ENCODE data around the gene COL27A1.
"Not testable (repeated sequence)": the region's sequence is repeated elsewhere in the genome, so short reads cannot be mapped to it uniquely, and the experiment has no call there.

COL27A1 gene

DNA sequence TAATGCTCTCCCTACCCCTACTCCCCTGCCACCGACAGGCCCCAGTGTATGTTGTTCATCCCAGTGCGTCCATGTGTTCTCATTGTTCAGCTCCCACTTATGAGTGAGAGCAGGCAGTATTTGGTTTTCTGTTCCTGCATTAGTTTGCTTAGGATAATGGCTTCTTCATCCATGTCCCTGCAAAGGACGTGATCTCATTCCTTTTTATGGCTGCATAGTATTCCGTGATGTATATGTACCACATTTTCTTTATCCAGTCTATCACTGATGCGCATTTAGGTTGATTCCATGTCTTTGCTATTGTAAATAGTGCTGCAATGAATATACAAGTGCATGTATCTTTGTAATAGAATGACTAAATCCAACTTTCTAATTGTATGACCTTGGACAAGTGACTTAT, 36.1 kb downstream of the COL27A1 start:
- not testable (repeated sequence) for H3K4me3 ChIP-seq (ENCODE audit: low read depth in 1 of 5, low read length in 5 of 5); H3K36me3 ChIP-seq (ENCODE audit: control insufficient read depth in 5 of 5, insufficient read depth in 5 of 5, low read length in 5 of 5); H3K4me1 ChIP-seq (ENCODE audit: control insufficient read depth in 5 of 5, insufficient read depth in 5 of 5, low read length in 5 of 5); H3K27ac ChIP-seq (ENCODE audit: low read depth, low read length); H3K9ac ChIP-seq (ENCODE audit: low read length in 5 of 5); H3K9me3 ChIP-seq (ENCODE audit: control insufficient read depth in 5 of 5, low read length in 5 of 5); H3K27me3 ChIP-seq (ENCODE audit: control insufficient read depth in 5 of 5, insufficient read depth in 4 of 5, low read length in 5 of 5)

DNA sequence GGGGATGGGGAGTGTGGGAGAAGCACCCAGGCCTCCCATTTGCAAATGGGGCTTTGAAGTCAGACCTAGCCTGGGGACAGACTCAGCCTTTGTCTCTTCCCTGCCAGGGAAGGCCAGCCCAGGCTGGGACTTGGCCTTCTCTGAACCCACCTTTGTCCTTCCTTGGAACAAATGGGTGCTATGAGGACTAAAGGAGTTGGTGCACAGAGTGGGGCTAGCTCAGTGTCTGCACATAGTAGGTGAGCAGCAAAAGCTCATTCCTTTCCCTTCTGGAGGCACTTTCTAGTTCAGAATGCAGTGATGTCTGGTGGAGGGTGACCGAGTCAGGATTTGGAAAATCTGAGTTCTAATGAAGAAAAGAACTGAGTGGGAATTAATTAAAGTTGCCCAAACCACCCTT, 37.2 kb downstream of the COL27A1 start:
- peaks cover 0 to 2% (median 0%) of the 10 kb centered on the region in 5 donors for H3K27me3 ChIP-seq (ENCODE audit: control insufficient read depth in 5 of 5, insufficient read depth in 4 of 5, low read length in 5 of 5)
- no peak overlapping the region for H3K4me3 ChIP-seq (ENCODE audit: low read depth in 1 of 5, low read length in 5 of 5)
- peaks cover 3 to 9% (median 7%) of the 10 kb centered on the region in 5 donors for H3K9me3 ChIP-seq (ENCODE audit: control insufficient read depth in 5 of 5, low read length in 5 of 5)
- H3K4me1 ChIP-seq (ENCODE audit: control insufficient read depth in 5 of 5, insufficient read depth in 5 of 5, low read length in 5 of 5), result no peaks in the 10 kb centered on the region
- no peak overlapping the region for H3K9ac ChIP-seq (ENCODE audit: low read length in 5 of 5)
- no peaks in the 10 kb centered on the region for H3K36me3 ChIP-seq (ENCODE audit: control insufficient read depth in 5 of 5, insufficient read depth in 5 of 5, low read length in 5 of 5)
- H3K27ac ChIP-seq (ENCODE audit: low read depth, low read length), result no peak overlapping the region

DNA sequence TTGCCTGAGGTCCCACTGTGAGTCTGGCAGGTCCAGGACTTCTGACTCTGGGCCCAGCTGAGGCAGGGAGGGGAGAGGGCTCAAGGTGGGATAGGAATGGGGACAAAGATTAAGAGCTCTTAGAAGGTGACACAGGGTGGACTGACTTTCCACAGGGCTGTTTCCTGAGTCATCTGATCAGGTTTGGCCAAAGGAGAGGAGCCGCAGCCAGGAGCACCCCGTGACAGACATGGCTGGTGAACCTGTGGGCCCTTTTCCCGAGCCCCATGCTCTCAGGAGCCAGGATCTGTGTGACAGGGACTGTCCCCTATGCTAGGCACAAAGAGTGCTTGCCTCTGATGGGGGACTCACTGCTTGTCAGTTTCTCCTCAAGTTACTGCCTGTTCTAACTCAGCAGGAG, 37.8 kb downstream of the COL27A1 start:
- H3K36me3 ChIP-seq (ENCODE audit: control insufficient read depth in 5 of 5, insufficient read depth in 5 of 5, low read length in 5 of 5), result no peaks in the 10 kb centered on the region
- peaks cover 3 to 9% (median 7%) of the 10 kb centered on the region in 5 donors for H3K9me3 ChIP-seq (ENCODE audit: control insufficient read depth in 5 of 5, low read length in 5 of 5)
- no peaks in the 10 kb centered on the region for H3K4me1 ChIP-seq (ENCODE audit: control insufficient read depth in 5 of 5, insufficient read depth in 5 of 5, low read length in 5 of 5)
- peaks cover 0 to 2% (median 0%) of the 10 kb centered on the region in 5 donors for H3K27me3 ChIP-seq (ENCODE audit: control insufficient read depth in 5 of 5, insufficient read depth in 4 of 5, low read length in 5 of 5)
- H3K9ac ChIP-seq (ENCODE audit: low read length in 5 of 5), result no peak overlapping the region
- no peak overlapping the region for H3K4me3 ChIP-seq (ENCODE audit: low read depth in 1 of 5, low read length in 5 of 5)
- H3K27ac ChIP-seq (ENCODE audit: low read depth, low read length), result no peak overlapping the region

DNA sequence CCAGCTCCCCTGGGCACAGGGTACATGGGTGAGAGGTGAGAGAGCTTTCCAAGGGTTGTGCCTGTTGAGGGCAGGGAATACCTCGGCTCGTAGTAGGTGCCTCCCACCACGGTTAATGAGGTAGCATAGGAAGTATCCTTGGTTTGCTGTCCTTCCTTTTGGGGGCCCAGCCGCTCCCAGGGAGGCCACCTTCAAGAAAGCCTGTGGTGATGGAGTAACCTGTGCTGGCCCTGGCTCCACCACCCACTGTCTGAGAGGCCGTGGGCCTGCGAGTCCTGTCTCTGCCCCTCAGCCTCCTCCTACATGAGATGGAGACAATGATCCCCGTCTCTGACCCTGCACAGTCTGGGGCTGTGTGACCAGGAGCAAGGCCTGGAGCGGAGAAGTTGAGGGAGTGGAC, 40.8 kb downstream of the COL27A1 start:
- no peaks in the 10 kb centered on the region for H3K9me3 ChIP-seq (ENCODE audit: control insufficient read depth in 5 of 5, low read length in 5 of 5)
- no peak overlapping the region for H3K27ac ChIP-seq (ENCODE audit: low read depth, low read length)
- no peak overlapping the region for H3K4me3 ChIP-seq (ENCODE audit: low read depth in 1 of 5, low read length in 5 of 5)
- peaks cover 0 to 2% (median 0%) of the 10 kb centered on the region in 5 donors for H3K27me3 ChIP-seq (ENCODE audit: control insufficient read depth in 5 of 5, insufficient read depth in 4 of 5, low read length in 5 of 5)
- no peak overlapping the region for H3K9ac ChIP-seq (ENCODE audit: low read length in 5 of 5)
- no peaks in the 10 kb centered on the region for H3K36me3 ChIP-seq (ENCODE audit: control insufficient read depth in 5 of 5, insufficient read depth in 5 of 5, low read length in 5 of 5)
- H3K4me1 ChIP-seq (ENCODE audit: control insufficient read depth in 5 of 5, insufficient read depth in 5 of 5, low read length in 5 of 5), result no peaks in the 10 kb centered on the region

DNA sequence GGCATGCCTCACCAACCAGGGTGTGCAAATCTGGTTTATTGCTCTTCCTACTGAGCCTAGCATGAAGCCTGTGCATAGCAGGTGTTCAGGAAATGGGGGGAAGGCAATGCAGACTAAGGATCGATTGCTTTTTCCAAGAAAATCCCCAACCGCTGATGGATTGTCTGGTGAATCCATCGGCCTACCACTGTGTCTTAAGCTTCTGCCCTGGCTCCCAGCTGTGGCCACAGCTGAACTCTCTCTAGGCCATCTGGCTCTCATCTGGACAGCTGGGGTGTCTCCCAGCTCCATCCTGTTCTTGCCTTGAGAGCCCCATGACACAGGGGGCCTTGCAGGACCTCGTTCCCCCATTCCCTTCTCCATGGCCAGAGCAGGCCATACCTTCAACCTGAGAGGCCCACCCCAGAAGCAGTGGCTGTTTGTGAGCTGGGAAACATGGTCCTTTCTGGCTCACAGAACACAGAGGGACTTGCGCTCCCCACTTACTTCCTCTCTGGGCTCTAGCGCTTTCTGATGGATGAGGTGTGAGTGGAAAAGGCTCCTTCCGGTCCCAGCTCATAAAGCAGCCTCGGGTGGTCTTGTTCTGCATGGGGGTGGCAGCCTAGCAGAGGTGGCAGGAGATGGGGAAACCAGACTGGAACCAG, 41.8 kb downstream of the COL27A1 start:
- H3K4me3 ChIP-seq (ENCODE audit: low read depth in 1 of 5, low read length in 5 of 5), result no peak overlapping the region
- H3K9me3 ChIP-seq (ENCODE audit: control insufficient read depth in 5 of 5, low read length in 5 of 5), result no peaks in the 10 kb centered on the region
- H3K4me1 ChIP-seq (ENCODE audit: control insufficient read depth in 5 of 5, insufficient read depth in 5 of 5, low read length in 5 of 5), result no peaks in the 10 kb centered on the region
- no peaks in the 10 kb centered on the region for H3K36me3 ChIP-seq (ENCODE audit: control insufficient read depth in 5 of 5, insufficient read depth in 5 of 5, low read length in 5 of 5)
- peaks cover 0 to 2% (median 0%) of the 10 kb centered on the region in 5 donors for H3K27me3 ChIP-seq (ENCODE audit: control insufficient read depth in 5 of 5, insufficient read depth in 4 of 5, low read length in 5 of 5)
- H3K9ac ChIP-seq (ENCODE audit: low read length in 5 of 5), result no peak overlapping the region
- no peak overlapping the region for H3K27ac ChIP-seq (ENCODE audit: low read depth, low read length)

DNA sequence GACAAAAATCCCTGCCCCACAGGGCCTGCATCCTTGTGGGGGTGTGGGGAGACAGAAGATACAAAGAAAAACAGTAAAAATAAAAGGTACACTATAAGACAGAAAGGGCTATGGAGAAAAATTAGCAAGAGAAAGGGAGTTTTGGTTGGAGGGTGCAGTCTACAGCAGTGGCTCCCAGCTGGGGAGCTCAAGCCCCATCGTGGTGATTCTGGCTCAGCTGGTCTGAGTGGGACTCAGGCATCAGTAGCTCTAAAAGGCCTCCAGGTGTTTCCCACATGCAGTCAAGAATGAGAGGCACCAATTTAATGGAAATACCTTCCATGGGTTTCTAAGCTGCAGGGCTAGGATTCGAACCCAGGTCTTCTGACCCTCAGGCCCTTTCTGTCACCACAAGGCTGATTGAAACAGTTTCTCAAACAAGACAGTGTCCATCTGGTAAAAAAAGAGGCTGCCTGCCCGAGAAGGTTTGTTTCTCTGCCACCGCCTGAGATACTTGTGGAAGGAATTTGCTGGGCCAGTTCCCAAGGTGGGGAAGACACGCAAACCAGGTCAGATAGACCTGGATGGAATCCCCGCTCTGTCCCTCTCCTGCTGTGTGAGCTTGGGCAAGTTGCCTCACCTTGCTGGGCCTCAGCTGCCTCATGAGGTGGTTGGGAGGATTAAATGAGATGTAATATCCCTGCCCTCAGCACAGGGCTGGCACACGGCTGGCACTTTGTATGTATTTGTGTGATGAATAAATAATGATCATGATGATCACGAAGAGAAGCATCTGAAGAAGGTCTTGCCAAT, 43.1 kb downstream of the COL27A1 start:
- Histone ChIP-seq H3K27ac (ENCODE audit: low read depth, low read length) (no peak overlapping the region), H3K9ac (ENCODE audit: low read length in 5 of 5) (no peak overlapping the region), H3K9me3 (ENCODE audit: control insufficient read depth in 5 of 5, low read length in 5 of 5) (no peaks in the 10 kb centered on the region), H3K4me3 (ENCODE audit: low read depth in 1 of 5, low read length in 5 of 5) (no peak overlapping the region), H3K36me3 (ENCODE audit: control insufficient read depth in 5 of 5, insufficient read depth in 5 of 5, low read length in 5 of 5) (no peaks in the 10 kb centered on the region), H3K4me1 (ENCODE audit: control insufficient read depth in 5 of 5, insufficient read depth in 5 of 5, low read length in 5 of 5) (peaks cover 0 to 7% (median 2%) of the 10 kb centered on the region in 5 donors), H3K27me3 (ENCODE audit: control insufficient read depth in 5 of 5, insufficient read depth in 4 of 5, low read length in 5 of 5) (no peaks in the 10 kb centered on the region)

DNA sequence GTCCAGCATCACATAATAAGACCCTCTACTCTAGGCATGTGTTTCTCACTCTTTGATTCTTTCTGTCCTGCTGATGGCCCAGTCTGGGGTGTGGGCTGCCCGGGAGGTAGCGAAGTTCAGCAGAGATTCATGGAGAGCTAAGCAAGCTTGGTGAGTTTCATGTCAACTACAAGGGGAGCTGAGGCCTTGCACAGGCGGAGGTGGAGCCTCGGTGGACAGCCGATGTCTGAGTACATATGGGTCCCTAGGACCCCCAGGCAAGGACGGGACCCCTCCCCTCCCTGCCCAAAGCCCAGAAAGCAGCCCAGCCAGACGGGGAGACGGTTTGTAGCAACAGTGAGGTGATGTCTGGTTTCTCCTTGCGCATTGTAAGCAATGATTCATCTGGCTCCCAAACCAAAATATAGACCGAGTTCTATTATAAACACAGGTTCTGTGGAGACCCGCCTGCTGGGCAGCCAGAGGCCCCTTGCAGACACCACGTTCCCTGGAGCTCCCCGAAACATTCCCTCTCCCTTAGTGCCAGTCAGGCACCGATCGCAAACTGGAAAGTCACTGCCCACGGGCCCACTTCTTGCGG, 45.5 kb downstream of the COL27A1 start:
- H3K4me1 ChIP-seq (ENCODE audit: control insufficient read depth in 5 of 5, insufficient read depth in 5 of 5, low read length in 5 of 5), result peaks cover 0 to 8% (median 2%) of the 10 kb centered on the region in 5 donors
- H3K9me3 ChIP-seq (ENCODE audit: control insufficient read depth in 5 of 5, low read length in 5 of 5), result no peaks in the 10 kb centered on the region
- no peak overlapping the region for H3K27ac ChIP-seq (ENCODE audit: low read depth, low read length)
- no peaks in the 10 kb centered on the region for H3K36me3 ChIP-seq (ENCODE audit: control insufficient read depth in 5 of 5, insufficient read depth in 5 of 5, low read length in 5 of 5)
- H3K4me3 ChIP-seq (ENCODE audit: low read depth in 1 of 5, low read length in 5 of 5), result no peak overlapping the region
- no peaks in the 10 kb centered on the region for H3K27me3 ChIP-seq (ENCODE audit: control insufficient read depth in 5 of 5, insufficient read depth in 4 of 5, low read length in 5 of 5)
- no peak overlapping the region for H3K9ac ChIP-seq (ENCODE audit: low read length in 5 of 5)

DNA sequence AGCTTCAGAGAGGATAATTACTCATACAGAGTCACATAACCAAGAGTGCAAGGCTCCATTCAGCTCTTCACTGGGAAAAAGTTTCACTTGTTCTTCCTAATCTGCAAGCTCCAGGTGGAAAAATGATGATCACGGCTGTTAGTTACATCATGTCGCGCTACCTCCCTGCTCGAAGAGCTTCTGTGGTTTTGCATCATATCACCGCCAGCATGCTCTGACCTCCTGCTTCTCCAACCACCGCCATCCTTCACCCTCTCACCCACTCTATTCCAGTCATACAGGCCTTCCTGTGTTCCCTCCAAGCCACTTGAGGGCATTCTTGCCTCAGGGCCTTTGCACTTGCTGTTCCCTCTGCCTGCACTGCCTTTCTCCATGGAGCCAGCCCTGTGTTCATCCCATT, 47.1 kb downstream of the COL27A1 start:
- Histone ChIP-seq H3K27me3 (ENCODE audit: control insufficient read depth in 5 of 5, insufficient read depth in 4 of 5, low read length in 5 of 5) (no peaks in the 10 kb centered on the region), H3K4me3 (ENCODE audit: low read depth in 1 of 5, low read length in 5 of 5) (no peak overlapping the region), H3K9me3 (ENCODE audit: control insufficient read depth in 5 of 5, low read length in 5 of 5) (no peaks in the 10 kb centered on the region), H3K27ac (ENCODE audit: low read depth, low read length) (no peak overlapping the region), H3K4me1 (ENCODE audit: control insufficient read depth in 5 of 5, insufficient read depth in 5 of 5, low read length in 5 of 5) (peaks cover 2 to 16% (median 6%) of the 10 kb centered on the region in 5 donors), H3K9ac (ENCODE audit: low read length in 5 of 5) (no peak overlapping the region), H3K36me3 (ENCODE audit: control insufficient read depth in 5 of 5, insufficient read depth in 5 of 5, low read length in 5 of 5) (no peaks in the 10 kb centered on the region)

DNA sequence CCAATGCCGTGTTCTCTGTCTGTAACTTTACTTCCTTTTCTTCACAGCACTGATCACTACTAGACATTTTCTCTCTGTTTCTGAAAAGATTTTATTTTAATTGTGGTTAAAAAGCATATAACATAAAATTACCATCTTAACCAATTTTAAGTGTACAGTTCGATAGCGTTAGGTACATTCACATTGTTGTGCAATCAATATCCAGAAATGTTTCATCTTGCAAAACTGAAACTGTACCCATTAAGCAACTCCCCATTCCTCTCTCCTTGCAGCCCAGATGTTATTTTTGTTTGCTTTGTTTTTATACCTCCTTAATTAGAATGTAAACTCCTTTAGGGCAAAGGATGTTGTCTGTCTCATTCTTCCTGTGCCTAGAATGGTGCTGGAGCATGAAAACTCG, 47.5 kb downstream of the COL27A1 start:
- Histone ChIP-seq H3K36me3 (ENCODE audit: control insufficient read depth in 5 of 5, insufficient read depth in 5 of 5, low read length in 5 of 5) (no peaks in the 10 kb centered on the region), H3K4me1 (ENCODE audit: control insufficient read depth in 5 of 5, insufficient read depth in 5 of 5, low read length in 5 of 5) (peaks cover 2 to 16% (median 6%) of the 10 kb centered on the region in 5 donors), H3K4me3 (ENCODE audit: low read depth in 1 of 5, low read length in 5 of 5) (no peak overlapping the region), H3K27me3 (ENCODE audit: control insufficient read depth in 5 of 5, insufficient read depth in 4 of 5, low read length in 5 of 5) (no peaks in the 10 kb centered on the region), H3K9me3 (ENCODE audit: control insufficient read depth in 5 of 5, low read length in 5 of 5) (no peaks in the 10 kb centered on the region), H3K9ac (ENCODE audit: low read length in 5 of 5) (no peak overlapping the region), H3K27ac (ENCODE audit: low read depth, low read length) (no peak overlapping the region)

DNA sequence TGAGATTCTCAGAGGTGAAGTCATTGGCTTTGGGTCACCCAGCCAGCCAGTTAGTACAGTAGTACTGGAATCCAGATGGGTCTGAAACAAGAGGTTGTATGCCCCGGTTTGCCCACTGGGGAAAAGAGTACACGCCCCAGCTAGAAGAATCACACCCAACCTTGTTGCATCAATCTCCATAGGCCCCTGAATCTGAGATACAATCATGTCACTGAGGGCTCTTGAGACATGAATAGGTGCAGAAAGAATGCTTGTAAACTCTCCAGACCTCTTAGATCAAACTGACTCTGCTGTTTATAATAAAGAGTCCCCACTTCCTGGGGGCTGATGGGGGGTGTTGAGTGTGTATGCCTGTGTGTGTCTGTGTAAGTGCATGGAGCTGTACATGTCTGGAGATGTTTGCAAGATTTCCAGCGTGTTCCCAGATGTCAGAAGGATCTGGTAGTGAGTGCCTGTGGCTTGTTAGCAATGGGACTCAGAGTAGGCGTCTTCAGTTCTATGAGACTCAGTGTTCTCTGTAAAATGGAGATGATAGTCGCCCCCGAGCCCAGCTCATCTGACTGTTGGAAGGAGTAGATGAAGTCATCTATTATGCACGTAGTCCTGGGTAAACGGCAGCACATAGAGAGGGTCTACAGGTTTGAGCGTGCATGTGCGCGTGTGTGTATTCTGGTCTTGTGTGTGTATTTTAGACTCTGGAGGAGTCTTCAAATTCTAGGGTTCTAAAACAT, 48.2 kb downstream of the COL27A1 start:
- H3K27ac ChIP-seq (ENCODE audit: low read depth, low read length), result no peak overlapping the region
- H3K9me3 ChIP-seq (ENCODE audit: control insufficient read depth in 5 of 5, low read length in 5 of 5), result no peaks in the 10 kb centered on the region
- peaks cover 2 to 16% (median 6%) of the 10 kb centered on the region in 5 donors for H3K4me1 ChIP-seq (ENCODE audit: control insufficient read depth in 5 of 5, insufficient read depth in 5 of 5, low read length in 5 of 5)
- H3K27me3 ChIP-seq (ENCODE audit: control insufficient read depth in 5 of 5, insufficient read depth in 4 of 5, low read length in 5 of 5), result no peaks in the 10 kb centered on the region
- H3K4me3 ChIP-seq (ENCODE audit: low read depth in 1 of 5, low read length in 5 of 5), result no peak overlapping the region
- no peaks in the 10 kb centered on the region for H3K36me3 ChIP-seq (ENCODE audit: control insufficient read depth in 5 of 5, insufficient read depth in 5 of 5, low read length in 5 of 5)
- H3K9ac ChIP-seq (ENCODE audit: low read length in 5 of 5), result no peak overlapping the region
